SH-SY5Y (cell line): ENCODE results near the gene P2RY13.

Experiments
- GATA2 ChIP-seq: IDR thresholded peaks from 2 replicates; pipeline ENCODE4 v1.6.1; 2011; ENCODE audit warnings: mild to moderate bottlenecking, low read depth, low read length
- GATA3 ChIP-seq: IDR thresholded peaks from 2 replicates; pipeline ENCODE4 v1.6.1; 2011; ENCODE audit warnings: low read depth, mild to moderate bottlenecking, low read length, moderate library complexity

DNA sequence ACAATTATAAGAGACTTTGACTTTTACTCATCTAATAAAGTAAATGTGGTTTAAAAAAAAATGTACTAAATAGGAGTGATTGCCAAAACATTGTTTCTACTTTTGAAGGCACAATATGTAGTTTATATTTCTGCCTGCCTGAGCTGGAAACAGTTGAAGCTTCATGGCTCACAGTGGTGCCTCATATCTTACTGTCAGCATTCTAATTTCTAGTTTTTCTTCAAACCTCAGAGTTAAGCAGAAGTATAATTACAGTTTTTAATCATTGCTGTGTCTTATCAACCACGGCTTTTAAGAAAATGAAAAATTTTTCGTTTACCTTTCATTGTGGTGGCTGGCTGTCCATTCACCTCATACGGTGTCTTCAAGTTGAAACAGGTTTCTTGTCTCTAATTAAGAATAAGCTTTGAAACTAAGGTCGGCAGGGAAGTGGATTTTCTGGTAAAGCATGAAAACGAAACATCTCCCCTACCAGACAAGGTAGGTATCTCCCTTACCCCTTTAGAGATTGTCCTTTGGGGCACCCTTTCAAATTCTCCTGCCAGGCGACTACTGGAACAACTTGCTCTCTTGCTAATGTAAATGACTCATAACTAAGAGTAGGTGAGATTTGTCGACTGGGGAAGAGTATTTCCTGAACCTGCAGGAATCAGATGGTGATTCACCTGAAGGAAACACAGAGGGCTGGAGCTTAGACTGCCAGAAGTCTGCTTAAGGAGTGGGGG, 12.9 kb downstream of the P2RY13 start, which contains the start of gene GPR87:
- no peak for TF ChIP-seq GATA3
- no peak for TF ChIP-seq GATA2
